ENCODE data around the gene NTM. TPM values are rescaled to one million over a fixed set of nuclear protein-coding genes. Genes with fewer than 3 reads are reported as not detected.
"Not testable (repeated sequence)": the region's sequence is repeated elsewhere in the genome, so short reads cannot be mapped to it uniquely, and the experiment has no call there.

NTM gene
- total and polyA plus RNA-seq, 4 experiments from 2014 or later, result not detected

DNA sequence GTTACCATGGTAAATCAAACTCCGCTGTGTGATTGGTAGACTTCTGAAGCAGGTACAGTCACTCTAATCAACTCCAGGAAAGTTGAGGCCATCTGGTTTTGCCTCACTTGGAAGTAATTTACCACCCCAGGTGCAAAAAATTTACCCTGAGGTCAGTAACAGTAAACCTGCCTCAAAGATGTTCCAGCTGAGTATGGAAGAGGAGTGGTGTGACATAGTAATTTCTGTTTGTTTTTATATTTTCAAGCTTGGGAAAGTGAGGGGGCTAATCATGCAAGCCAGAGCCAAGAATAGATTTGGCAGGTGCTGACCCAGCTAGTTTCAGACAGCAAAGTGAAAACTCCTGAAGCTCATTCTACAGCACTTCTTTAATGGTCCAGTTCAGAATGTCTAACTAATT, 691.6 kb downstream of the NTM start:
- Mint-ChIP-seq H3K4me1 (no peaks in the 10 kb centered on the region), H3K9me3 (peaks cover 0 to 7% (median 4%) of the 10 kb centered on the region in 8 donors), H3K4me3 (no peak overlapping the region), H3K36me3 (no peaks in the 10 kb centered on the region), H3K27me3 (no peaks in the 10 kb centered on the region), H3K27ac (no peak overlapping the region)
- Histone ChIP-seq H3K27ac (ENCODE audit: low read depth, low read length) (no peak overlapping the region), H3K4me3 (ENCODE audit: low read length in 2 of 2) (no peak overlapping the region), H3K9me3 (ENCODE audit: control insufficient read depth in 1 of 2, low read length in 2 of 2) (no peaks in the 10 kb centered on the region), H3K4me1 (ENCODE audit: insufficient read depth, low read length) (no peaks in the 10 kb centered on the region), H3K36me3 (ENCODE audit: insufficient read depth, low read length) (no peaks in the 10 kb centered on the region), H3K27me3 (ENCODE audit: insufficient read depth, low read length) (no peaks in the 10 kb centered on the region)
- ChIA-PET POLR2A (ENCODE audit: partially characterized antibody) (no interaction called here), CTCF (ENCODE audit: partially characterized antibody) (no interaction called here)
- intact Hi-C loops (cut with micrococcal nuclease), result no loop called here
- DNase-seq, result no peak

DNA sequence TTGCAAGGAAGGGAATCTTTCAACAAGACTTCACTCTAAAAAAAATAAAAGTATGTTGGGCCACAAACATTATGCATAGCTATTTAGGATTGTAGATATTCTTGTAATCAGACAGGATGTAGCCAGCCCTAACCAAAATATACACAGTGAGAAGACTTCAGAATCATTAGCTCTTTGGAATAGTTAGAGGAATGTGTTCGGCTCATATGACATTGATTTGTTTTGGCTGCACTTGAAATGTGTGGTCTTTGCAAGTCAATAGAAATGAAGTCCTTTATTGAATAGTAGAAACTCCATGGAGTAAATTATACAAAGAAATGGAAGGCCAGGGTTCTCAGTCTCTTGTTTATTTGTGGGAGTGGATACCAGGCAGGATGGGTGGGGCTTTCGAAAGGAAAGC, 692.1 kb downstream of the NTM start:
- POLR2A ChIA-PET (ENCODE audit: partially characterized antibody), result no interaction called here
- H3K27me3 Mint-ChIP-seq, result no peaks in the 10 kb centered on the region
- H3K4me1 ChIP-seq (ENCODE audit: insufficient read depth, low read length), result no peaks in the 10 kb centered on the region
- no peaks in the 10 kb centered on the region for H3K36me3 Mint-ChIP-seq
- H3K27ac Mint-ChIP-seq, result no peak overlapping the region
- CTCF ChIA-PET (ENCODE audit: partially characterized antibody), result no interaction called here
- intact Hi-C loops (cut with micrococcal nuclease), result no loop called here
- no peak overlapping the region for H3K4me3 Mint-ChIP-seq
- H3K9me3 ChIP-seq (ENCODE audit: control insufficient read depth in 1 of 2, low read length in 2 of 2), result no peaks in the 10 kb centered on the region
- H3K9me3 Mint-ChIP-seq, result peaks cover 0 to 10% (median 6%) of the 10 kb centered on the region in 8 donors
- H3K4me3 ChIP-seq (ENCODE audit: low read length in 2 of 2), result no peak overlapping the region
- no peaks in the 10 kb centered on the region for H3K36me3 ChIP-seq (ENCODE audit: insufficient read depth, low read length)
- no peak for DNase-seq
- no peaks in the 10 kb centered on the region for H3K4me1 Mint-ChIP-seq
- no peak overlapping the region for H3K27ac ChIP-seq (ENCODE audit: low read depth, low read length)
- no peaks in the 10 kb centered on the region for H3K27me3 ChIP-seq (ENCODE audit: insufficient read depth, low read length)

GRCh38 chr11:132064987-132065620, 694.7 kb downstream of the NTM start:
- DNase-seq, result no peak
- Histone ChIP-seq H3K27me3 (ENCODE audit: insufficient read depth, low read length) (no peaks in the 10 kb centered on the region), H3K4me3 (ENCODE audit: low read length in 2 of 2) (no peak overlapping the region), H3K9me3 (ENCODE audit: control insufficient read depth in 1 of 2, low read length in 2 of 2) (peaks cover 0 to 3% of the 10 kb centered on the region in 2 donors), H3K27ac (ENCODE audit: low read depth, low read length) (no peak overlapping the region), H3K4me1 (ENCODE audit: insufficient read depth, low read length) (no peaks in the 10 kb centered on the region), H3K36me3 (ENCODE audit: insufficient read depth, low read length) (no peaks in the 10 kb centered on the region)
- H3K27me3 Mint-ChIP-seq, result no peaks in the 10 kb centered on the region
- ChIA-PET POLR2A (ENCODE audit: partially characterized antibody) (no interaction called here), CTCF (ENCODE audit: partially characterized antibody) (no interaction called here)
- intact Hi-C loops (cut with micrococcal nuclease), result no loop called here
- H3K4me3 Mint-ChIP-seq, result no peak overlapping the region
- H3K9me3 Mint-ChIP-seq, result peaks cover 0 to 10% (median 5%) of the 10 kb centered on the region in 8 donors
- H3K36me3 Mint-ChIP-seq, result no peaks in the 10 kb centered on the region
- no peaks in the 10 kb centered on the region for H3K4me1 Mint-ChIP-seq
- H3K27ac Mint-ChIP-seq, result no peak overlapping the region

GRCh38 chr11:132068556-132068955, 698.1 kb downstream of the NTM start:
- H3K4me1 Mint-ChIP-seq, result no peaks in the 10 kb centered on the region
- H3K36me3 Mint-ChIP-seq, result no peaks in the 10 kb centered on the region
- H3K9me3 ChIP-seq (ENCODE audit: control insufficient read depth in 1 of 2, low read length in 2 of 2), result peaks cover 0 to 3% of the 10 kb centered on the region in 2 donors
- peaks cover 0 to 10% (median 6%) of the 10 kb centered on the region in 8 donors for H3K9me3 Mint-ChIP-seq
- H3K36me3 ChIP-seq (ENCODE audit: insufficient read depth, low read length), result no peaks in the 10 kb centered on the region
- H3K4me1 ChIP-seq (ENCODE audit: insufficient read depth, low read length), result no peaks in the 10 kb centered on the region
- DNase-seq, result no peak
- no peaks in the 10 kb centered on the region for H3K27me3 Mint-ChIP-seq
- H3K27ac Mint-ChIP-seq, result no peak overlapping the region
- H3K4me3 Mint-ChIP-seq, result no peak overlapping the region
- H3K4me3 ChIP-seq (ENCODE audit: low read length in 2 of 2), result no peak overlapping the region
- no peaks in the 10 kb centered on the region for H3K27me3 ChIP-seq (ENCODE audit: insufficient read depth, low read length)
- H3K27ac ChIP-seq (ENCODE audit: low read depth, low read length), result no peak overlapping the region
- CTCF ChIA-PET (ENCODE audit: partially characterized antibody), result no interaction called here
- intact Hi-C loops (cut with micrococcal nuclease), result no loop called here
- POLR2A ChIA-PET (ENCODE audit: partially characterized antibody), result no interaction called here

GRCh38 chr11:132069593-132069992, 699.2 kb downstream of the NTM start:
- H3K4me3 Mint-ChIP-seq; H3K27me3 Mint-ChIP-seq; H3K27ac Mint-ChIP-seq; H3K27ac ChIP-seq (ENCODE audit: low read depth, low read length); POLR2A ChIA-PET (ENCODE audit: partially characterized antibody); H3K9me3 Mint-ChIP-seq; H3K36me3 ChIP-seq (ENCODE audit: insufficient read depth, low read length); H3K4me3 ChIP-seq (ENCODE audit: low read length in 2 of 2); H3K36me3 Mint-ChIP-seq; H3K27me3 ChIP-seq (ENCODE audit: insufficient read depth, low read length); DNase-seq; H3K4me1 ChIP-seq (ENCODE audit: insufficient read depth, low read length); H3K9me3 ChIP-seq (ENCODE audit: control insufficient read depth in 1 of 2, low read length in 2 of 2); CTCF ChIA-PET (ENCODE audit: partially characterized antibody); H3K4me1 Mint-ChIP-seq; intact Hi-C loops (cut with micrococcal nuclease): not testable (repeated sequence)

- POLR2A ChIA-PET (ENCODE audit: partially characterized antibody); H3K9me3 ChIP-seq (ENCODE audit: control insufficient read depth in 1 of 2, low read length in 2 of 2); H3K27me3 ChIP-seq (ENCODE audit: insufficient read depth, low read length); H3K27me3 Mint-ChIP-seq; H3K4me3 Mint-ChIP-seq; CTCF ChIA-PET (ENCODE audit: partially characterized antibody); H3K4me1 Mint-ChIP-seq; H3K27ac ChIP-seq (ENCODE audit: low read depth, low read length); H3K36me3 Mint-ChIP-seq; H3K36me3 ChIP-seq (ENCODE audit: insufficient read depth, low read length); intact Hi-C loops (cut with micrococcal nuclease); H3K9me3 Mint-ChIP-seq; H3K4me1 ChIP-seq (ENCODE audit: insufficient read depth, low read length); H3K4me3 ChIP-seq (ENCODE audit: low read length in 2 of 2); DNase-seq; H3K27ac Mint-ChIP-seq: not testable (repeated sequence)
Observed at GRCh38 chr11:132070907-132071306, 700.5 kb downstream of the NTM start.

GRCh38 chr11:132072044-132072857, 701.8 kb downstream of the NTM start:
- ChIA-PET POLR2A (ENCODE audit: partially characterized antibody) (no interaction called here), CTCF (ENCODE audit: partially characterized antibody) (no interaction called here)
- Mint-ChIP-seq H3K27ac (no peak overlapping the region), H3K4me1 (no peaks in the 10 kb centered on the region), H3K27me3 (no peaks in the 10 kb centered on the region), H3K9me3 (peaks cover 0 to 7% (median under 1%) of the 10 kb centered on the region in 8 donors), H3K4me3 (no peak overlapping the region), H3K36me3 (no peaks in the 10 kb centered on the region)
- DNase-seq, result no peak
- Histone ChIP-seq H3K36me3 (ENCODE audit: insufficient read depth, low read length) (no peaks in the 10 kb centered on the region), H3K4me1 (ENCODE audit: insufficient read depth, low read length) (no peaks in the 10 kb centered on the region), H3K4me3 (ENCODE audit: low read length in 2 of 2) (no peak overlapping the region), H3K27me3 (ENCODE audit: insufficient read depth, low read length) (no peaks in the 10 kb centered on the region), H3K27ac (ENCODE audit: low read depth, low read length) (no peak overlapping the region), H3K9me3 (ENCODE audit: control insufficient read depth in 1 of 2, low read length in 2 of 2) (peaks cover 0 to 3% of the 10 kb centered on the region in 2 donors)
- intact Hi-C loops (cut with micrococcal nuclease), result no loop called here

Data from CD4-positive, alpha-beta memory T cell (primary cell).